NCI-H1105 (cell line): ENCODE data around the gene POLR3E.

Experiments
- DNase-seq: peaks from one replicate; lab custom pipeline; 2025; lab: John Stamatoyannopoulos, UW

The POLR3E gene, protein sequence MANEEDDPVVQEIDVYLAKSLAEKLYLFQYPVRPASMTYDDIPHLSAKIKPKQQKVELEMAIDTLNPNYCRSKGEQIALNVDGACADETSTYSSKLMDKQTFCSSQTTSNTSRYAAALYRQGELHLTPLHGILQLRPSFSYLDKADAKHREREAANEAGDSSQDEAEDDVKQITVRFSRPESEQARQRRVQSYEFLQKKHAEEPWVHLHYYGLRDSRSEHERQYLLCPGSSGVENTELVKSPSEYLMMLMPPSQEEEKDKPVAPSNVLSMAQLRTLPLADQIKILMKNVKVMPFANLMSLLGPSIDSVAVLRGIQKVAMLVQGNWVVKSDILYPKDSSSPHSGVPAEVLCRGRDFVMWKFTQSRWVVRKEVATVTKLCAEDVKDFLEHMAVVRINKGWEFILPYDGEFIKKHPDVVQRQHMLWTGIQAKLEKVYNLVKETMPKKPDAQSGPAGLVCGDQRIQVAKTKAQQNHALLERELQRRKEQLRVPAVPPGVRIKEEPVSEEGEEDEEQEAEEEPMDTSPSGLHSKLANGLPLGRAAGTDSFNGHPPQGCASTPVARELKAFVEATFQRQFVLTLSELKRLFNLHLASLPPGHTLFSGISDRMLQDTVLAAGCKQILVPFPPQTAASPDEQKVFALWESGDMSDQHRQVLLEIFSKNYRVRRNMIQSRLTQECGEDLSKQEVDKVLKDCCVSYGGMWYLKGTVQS

DNA sequence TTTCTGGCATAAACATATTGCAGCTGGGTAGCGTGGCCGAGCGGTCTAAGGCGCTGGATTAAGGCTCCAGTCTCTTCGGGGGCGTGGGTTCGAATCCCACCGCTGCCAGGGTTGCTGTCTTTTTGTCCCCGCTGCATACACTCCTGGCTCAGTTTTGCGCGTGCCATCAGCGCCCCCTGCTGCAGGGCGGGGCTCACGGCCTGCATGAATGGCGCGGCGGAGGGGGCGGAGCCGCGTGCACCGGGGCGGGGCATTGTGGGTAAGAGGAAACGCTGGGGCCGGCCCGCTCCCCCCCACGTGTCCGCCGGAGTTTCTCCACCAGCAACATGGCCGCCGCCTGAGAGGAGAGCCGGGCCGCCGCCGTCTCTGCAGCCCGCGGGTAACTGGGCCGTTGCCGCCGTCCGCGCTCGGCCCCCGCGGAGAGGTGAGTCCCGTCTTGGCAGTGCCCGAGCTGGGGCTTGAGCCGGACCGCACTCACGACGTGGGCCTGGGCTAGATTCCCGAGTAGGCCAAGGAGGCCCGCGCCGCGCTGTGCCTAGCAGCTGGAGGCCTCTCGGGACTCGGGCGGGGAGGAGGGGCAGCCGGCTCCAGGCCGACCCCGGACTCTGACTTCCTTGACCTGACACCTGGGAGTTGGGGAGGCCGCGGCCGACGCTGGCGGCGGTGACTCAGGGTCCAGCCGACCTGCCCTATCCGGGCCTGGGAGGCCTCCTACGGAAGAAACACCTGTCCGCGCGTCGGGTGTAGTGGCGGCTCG, at the start of gene POLR3E:
TSS of gene POLR3E (plus strand) at position 296 of the 757 bp plus-strand sequence. CDS start 5,560 bp downstream, outside the sequence.
- DNase-seq = peak; percentile 87

DNA sequence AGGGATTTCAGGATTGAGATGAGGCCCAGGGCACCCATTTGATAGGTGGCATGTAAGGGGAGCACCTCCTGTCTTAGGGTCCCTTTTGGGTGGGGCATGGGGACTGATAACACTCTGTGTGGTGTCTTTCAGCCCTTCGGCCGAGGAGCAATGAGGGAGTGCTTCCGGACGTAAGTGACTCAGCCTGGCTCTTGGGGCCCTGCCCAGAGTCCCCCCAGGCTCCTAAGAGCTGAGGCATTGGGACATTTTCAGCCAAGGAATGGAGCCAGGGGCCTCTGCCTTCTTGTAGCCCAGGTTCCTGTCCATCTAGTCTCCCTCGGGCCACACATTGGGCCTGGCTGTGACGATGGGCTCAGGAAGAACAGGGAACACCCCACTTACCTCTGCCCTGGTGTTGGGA, 46.7 kb upstream of the POLR3E start:
- DNase-seq = no peak

DNA sequence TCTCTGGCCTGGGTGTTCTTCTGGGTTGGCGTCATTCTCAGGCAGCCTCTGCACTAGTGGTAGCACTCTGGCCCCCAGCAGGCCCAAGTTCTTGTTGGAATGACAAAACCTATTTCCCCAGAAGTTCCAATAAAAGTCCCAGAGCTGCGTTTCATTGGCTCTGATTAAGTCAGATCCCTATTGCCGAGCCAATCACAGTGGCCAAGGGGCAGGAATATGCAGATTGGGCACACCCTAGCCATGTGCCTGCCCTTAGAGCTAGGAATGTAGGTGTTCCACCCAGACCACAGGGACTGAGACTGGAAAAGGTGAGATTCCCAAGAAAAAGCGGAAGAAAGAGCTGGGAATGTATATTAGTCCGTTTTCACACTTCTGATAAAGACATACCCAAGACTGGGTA, 44.9 kb upstream of the POLR3E start:
- DNase-seq = no peak

DNA sequence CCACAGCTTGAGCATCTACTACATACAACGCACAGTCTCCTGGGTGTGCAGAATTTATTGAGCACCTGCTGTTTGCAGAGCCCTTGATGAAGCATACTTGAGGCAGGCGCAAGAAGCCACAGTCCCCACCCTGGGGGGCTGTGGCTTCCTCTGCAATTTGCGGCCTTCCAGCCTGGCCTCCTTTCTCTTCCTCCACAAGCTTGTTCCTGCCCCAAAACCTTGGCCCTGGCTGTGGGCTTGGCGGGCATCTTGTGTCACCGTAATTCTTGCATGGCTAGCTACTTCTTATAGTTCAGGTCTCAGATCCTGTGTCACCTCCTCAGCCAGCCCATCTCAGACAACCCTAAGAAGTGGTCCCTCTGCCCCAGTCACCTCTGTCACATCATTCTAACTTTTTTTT, 43.9 kb upstream of the POLR3E start:
- no peak for DNase-seq

DNA sequence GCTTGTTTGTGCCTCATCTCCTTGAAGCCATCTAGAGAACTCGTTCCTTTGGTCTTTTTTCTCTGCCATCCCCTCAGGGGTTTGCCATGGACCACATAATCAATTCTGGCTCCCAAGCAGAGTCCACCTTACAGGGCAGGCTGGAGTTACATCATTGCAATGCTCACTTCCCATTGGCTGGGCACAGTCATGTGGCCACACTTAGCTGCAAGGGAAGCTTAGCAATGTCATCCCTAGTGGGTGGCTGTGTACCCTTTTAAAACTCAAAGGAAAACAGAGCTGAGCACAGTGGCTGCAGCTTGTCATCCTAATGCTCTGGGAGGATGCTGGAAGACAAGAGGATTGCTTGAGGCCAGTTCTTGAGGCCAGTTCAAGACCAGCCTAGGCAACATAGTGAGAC, 41.9 kb upstream of the POLR3E start:
- DNase-seq = no peak

DNA sequence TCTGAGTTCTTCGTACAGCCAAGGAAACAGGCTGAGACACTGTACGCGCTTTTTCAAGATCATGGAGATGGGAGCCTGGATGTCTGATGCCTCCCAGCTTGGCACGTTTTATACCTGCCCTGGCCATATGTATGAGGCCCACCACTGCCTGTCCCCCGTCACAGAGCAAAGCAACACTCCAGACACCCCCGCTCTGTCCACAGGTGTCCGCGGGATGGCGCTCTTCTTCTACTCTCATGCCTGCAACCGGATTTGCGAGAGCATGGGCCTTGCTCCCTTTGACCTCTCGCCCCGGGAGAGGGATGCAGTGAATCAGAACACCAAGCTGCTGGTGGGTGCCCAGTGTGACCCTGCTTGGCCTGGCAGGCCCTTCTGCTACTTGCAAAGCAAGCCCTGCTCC, 39.8 kb upstream of the POLR3E start:
- no peak for DNase-seq

DNA sequence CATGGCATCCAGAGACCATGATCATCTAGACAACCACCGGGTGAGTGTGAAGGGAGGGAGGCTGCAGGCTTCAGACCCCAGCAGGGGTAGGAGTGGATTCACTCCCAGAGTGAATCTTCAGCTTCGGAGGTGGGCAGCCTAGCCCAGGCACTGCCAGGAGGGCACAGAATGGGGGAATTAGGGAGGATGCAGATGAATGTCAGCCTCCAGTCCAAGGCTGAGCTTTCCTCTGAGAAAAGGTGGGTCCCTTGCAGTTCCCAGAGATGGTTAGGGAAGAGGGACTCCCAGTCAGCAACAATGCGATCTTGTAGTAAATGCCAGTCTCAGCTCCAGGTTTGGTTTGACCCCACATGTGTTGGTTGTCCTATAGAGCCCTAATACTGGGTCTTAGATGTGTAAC, 36.7 kb upstream of the POLR3E start:
- DNase-seq = no peak

DNA sequence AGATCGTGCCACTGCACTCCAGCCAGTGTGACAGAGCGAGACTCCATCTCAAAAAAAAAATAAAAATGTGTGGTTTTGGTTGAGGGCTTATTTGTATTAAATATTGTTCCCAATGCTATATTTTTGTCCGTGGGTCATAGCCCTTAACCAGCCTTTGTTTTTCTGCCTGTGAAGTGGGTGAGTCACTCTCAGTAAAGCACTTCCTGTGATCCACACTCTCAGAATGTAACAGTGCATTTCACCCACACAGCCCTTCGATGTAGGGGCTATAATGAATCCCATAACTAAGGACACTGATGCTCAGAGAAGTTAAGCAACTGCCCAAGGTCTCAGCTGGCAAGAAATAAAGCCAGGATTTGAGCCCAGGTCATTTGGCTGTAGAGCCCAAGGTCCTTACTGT, 34.7 kb upstream of the POLR3E start:
- DNase-seq = no peak

DNA sequence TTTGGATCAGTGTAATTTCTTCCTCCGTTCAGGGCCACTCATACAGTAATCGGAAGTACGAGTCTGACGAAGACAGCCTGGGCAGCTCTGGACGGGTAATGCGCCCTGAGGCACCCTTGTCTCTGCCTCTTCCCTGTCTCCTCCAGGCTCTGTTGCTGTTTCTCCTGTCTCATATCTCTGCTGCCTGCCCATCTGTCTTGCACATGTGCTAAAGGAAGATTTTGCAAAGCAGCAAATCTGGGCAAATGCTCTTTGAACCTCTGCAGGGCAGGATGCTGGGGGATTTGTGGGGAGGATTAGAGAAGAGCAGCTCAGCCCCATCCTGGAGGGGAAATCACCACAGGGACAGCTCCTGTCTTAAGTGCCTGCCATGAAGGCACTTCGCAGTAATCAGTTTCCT, 32.4 kb upstream of the POLR3E start:
- DNase-seq = no peak

DNA sequence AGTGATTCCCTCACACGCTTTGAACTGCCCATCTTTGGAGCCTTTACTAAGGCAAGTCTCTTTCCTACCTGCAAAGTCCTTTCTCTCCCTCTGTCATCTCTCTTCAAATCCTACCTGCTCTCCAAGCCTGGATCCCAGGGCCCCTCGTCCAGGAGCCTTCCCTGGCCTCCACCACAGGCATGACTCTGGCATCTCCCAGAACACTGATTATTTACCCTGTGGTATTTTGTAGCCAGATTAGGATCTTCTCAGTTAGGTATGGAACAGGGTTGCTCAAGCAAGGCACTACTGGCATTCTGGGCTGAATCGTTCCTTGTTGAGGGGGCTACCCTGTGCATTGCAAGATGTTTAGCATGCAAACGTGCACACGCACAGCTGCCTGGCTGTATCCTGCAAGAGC, 31.9 kb upstream of the POLR3E start:
- no peak for DNase-seq

DNA sequence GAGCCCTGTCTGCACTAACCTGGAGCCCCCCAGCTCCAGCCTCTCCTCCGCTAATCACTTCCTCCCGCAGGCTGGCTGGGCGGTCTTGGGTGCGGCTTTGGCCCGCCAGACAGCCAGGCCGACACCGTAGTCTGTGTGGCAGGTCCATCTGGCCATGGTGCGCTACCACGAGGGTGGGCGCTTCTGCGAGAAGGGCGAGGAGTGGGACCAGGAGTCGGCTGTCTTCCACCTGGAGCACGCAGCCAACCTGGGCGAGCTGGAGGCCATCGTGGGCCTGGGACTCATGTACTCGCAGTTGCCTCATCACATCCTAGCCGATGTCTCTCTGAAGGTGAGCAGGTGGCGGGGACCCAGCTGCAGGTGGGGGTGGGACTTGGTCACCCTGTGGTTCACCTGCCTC, 30.7 kb upstream of the POLR3E start:
- no peak for DNase-seq

DNA sequence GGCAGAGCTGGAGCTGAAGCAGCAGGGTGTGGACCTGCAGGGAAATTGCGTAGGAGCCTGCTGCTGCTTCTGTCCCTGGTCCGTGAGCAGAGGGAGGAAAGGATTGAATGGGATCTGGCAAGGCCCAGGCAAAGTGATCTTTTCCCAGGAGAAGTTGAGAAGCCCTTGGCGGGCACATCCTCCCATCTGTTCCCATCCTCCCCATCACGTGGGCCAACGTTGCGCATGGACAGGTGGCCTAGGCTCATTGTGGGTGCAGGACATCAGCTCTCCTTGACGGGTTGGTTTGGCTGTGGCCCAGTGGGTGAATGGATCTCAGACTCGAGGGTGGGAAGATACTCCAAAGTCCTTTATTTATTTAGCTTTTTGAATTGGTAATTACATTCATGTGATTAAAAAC, 29.4 kb upstream of the POLR3E start:
- DNase-seq = no peak

DNA sequence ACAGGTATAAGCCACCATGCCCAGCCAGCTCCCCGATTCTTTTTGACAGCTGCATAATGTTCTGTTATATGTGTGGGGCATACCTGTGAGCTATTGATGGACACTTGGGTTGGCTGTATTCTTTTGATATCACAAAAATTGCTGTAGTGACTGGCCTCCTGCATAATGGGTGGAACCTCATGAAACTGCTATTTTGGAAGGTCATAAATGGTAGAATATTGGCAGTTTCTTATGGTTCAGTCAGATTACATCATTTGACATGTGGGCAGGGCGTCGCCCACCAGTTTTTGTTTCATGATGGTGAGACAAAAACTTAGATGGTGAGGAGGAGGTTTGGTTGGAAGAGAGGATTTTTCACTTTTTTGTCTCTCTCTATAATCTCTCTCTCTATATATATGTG, 26.7 kb upstream of the POLR3E start:
- DNase-seq = no peak

DNA sequence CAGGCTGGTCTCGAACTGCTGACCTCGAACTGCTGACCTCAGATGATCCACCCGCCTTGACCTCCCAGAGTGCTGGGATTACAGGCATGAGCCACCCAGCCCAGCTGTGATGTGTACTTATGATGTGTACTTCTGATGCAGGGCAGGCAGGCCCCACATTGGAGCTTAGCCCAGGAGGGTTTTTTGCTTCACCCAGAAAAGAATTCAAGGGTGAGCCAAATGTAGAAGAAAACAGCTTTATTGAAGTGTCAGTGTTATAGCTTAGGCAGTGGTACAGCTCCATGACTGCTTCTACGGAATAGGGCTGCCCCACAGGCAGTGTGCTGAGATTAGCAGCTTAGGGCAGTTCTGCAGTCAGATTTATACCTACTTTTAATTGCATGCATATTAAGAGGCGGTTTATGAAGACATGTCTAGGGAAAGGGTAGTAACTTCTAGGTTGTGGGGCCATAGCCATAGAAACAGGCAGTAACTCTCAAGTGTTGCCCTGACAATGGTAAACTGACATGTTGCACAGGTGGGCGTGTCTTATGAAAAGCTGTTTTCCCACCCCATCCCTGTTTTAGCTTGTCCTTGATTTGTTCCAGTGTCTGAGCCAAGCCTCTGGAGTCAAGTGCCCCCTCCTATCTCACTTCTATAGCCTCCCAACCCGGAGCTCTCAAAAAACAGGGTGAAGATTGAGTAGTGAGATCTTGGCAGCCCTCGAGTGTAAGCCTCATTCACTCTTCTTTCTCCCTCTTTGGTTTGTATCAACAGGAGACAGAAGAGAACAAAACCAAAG, 24.1 kb upstream of the POLR3E start:
- no peak for DNase-seq

DNA sequence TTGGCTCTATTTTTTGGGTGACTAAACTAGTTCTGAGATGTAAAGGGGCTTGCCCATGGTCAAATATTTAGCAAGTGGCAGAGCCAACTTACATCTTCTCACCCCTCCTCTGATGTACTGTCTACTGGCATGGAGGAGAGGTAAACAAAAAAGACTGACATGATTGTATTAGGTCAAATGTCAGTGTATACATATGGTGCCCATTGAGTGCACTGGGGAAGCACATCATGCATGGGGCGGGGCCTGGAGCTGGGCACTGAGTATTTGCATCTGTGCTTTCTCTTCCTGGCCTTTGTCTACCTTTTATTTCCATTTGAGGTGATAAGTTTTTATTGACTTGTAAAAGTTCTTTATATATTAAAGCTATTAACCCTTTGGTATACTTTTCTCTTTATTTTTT, 22.3 kb upstream of the POLR3E start:
- DNase-seq = no peak

DNA sequence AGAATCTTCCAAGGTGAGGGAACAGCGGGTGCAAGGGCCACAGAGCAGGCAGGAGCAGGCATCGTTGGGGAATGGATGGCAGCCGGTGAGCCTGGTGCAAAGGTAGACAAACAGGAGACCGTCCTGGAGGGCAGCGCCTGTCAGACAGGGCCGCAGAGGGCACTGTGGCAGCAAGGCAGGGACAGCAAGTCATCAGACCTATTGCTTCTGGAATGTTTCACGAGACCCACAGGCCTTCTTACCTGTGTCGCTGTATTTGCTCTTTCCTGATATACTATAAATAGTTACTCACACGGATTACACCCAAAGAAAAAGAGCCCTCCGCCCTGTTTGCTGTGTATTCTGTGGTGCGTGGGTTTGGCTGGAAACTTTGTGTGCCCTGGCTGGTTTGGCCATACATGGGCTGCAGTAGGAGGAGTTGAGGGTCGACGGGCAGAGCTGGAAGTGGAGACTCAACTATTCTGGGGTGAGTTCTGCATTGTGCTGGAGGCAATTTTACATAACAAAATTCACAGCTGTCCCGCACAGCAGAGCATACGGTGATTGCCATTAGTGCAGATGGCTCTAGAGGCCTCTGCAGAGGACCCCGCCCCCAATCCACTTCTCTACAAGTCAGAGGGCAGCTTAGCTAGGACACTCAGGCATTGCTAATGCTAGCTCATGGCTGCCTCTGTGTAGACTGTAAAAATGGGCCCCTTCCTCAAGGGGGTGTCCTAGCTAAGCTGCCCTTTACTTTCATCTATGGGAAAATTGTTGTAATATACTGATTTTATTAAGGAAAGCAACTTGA, 18.6 kb upstream of the POLR3E start:
- DNase-seq = no peak

DNA sequence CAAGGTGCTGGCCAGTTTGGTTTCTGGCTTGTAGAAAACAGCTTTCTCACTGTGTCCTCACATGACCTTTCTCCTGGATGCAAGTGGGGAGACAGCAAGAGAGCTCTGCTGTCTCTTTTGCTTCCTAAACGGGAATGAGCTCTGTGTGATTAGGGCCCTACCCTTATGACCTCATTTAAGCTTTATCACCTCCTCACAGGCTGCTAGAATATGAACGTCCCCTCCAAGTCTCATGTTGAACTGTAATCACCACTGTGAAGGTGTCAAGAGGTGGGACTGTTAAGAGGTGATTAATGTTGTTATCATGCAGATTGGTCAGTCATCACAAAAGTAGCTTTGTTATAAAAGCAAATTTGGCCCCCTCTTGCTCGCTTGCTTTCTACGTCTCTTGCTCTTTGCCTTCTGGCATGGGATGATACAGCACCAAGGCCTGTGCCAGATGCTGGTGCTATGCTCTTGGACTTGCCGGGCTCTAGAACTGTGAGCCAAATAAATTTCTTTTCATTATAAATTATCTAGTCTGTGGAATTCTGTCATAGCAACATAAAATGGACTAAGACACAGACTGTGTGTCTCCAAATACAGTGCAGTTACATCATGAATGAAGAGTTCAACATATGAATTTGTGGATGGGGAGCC, 14.8 kb upstream of the POLR3E start:
- no peak for DNase-seq

DNA sequence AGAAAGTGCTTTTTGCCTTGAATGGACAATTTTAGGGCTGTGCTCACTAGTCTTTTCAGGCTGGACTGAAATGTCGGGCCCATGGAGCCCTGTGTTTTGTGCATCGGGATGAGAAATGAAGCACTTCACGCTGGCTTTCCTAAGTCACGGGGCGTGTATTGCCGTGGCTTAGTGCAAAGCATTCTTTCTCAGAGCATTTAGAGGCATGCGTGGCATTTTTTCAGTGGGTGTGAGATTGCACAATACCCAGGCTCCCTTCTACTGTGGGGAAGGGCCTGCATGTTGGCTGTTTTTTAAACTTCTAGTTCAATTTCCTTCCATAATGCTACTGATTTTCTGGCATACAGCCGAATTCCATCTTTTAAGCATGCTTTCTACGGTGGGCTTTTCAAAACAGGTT, 12.6 kb upstream of the POLR3E start:
- no peak for DNase-seq

DNA sequence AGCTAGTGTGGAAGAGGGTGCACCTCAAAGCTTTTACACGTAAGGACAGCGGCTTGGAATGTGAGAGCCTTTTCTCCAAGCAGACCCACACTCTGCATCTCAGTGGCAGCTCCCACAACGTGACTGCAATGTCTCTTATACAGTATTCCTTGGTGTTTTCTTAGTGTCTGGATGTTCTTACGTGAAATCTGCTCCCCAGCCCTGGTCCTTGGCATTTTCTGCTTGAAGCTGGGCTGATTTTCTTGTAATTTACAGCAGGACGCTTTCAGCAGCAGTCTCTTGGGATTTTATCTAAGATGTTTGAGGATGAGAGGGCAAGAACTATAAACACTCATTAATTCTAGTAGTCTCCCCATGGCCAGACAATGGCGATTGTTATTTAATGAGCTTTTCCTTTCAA, 12.1 kb upstream of the POLR3E start:
- no peak for DNase-seq

DNA sequence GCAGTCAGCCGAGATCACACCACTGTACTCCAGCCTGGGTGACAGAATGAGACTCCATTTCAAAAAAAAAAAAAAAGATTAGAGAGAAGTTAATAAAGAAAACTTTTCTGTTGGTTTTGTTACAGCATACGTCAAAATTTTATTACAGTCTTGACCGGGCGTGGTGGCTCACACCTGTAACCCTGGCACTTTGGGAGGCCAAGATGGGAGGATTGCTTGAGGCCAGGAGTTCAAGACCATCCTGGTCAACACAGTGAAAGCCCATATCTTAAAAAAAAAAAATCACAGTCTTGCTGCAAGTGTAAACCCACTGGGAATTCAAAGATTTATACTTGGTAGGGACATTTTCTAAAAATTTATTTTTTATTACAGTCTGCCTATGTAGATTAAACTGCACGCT, 6.2 kb upstream of the POLR3E start:
- DNase-seq = no peak

DNA sequence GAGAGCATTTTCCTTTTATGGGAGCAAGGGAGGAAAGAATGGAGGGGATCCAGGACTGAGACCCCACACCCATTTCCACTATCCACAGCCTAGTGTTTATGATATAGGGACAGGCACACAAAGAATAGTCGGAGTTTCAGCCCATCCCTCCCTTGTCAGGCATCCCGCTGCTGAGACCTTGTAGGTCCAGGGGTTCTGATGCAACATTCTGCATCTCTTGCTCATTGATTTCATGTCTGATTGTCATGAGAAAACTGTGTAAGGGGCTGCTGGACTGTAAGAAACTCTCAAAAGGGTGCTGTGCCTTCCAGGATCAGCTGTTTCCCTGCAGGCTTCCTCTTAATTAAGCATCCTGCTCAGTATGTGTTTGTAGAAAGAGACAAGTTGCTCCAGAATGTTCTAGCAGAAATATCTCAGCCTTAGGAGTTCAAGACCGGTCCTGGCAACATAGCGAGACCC, 5.3 kb upstream of the POLR3E start:
- no peak for DNase-seq
